ENCODE measurements around the gene NRARP.

DNA sequence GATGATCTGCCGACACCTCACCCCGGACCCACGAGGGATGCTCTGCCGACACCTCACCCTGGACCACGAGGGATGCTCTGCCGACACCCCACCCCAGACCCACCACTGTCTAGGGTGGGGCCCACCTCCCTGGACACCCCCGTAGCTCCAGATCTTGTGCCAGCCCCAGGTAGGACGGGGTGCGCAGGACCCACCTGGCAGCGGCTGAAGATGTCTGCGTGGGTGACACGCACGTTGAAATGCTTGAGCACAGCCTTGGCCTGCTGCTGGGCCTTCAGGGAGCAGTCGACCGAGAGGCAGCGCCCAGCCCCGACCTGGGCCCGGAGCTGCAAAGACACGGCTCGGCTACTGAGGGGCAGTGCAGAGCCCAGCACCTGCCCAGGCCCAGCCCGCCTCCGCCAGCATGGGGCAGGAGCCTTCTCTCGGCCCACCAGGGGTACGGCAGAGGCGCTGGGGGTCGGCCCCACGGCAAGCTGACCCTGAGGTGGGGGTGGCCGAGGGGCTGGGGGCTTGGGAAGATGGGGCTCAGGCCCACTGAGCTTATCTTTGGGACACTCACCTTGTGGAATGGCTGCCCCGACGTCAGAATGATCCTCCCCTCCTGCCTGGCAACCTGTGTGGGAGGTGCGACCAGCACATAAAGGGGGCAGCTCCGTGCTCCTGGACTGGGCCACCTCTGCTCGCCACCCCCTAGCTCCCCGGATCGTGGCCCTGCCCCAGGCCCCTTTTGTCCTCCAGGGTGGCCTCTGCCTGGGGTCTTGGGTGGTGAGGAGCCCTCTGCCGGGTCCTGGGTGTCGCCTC, 21.7 kb upstream of the NRARP start:
- TF ChIP-seq, protein P1, sequence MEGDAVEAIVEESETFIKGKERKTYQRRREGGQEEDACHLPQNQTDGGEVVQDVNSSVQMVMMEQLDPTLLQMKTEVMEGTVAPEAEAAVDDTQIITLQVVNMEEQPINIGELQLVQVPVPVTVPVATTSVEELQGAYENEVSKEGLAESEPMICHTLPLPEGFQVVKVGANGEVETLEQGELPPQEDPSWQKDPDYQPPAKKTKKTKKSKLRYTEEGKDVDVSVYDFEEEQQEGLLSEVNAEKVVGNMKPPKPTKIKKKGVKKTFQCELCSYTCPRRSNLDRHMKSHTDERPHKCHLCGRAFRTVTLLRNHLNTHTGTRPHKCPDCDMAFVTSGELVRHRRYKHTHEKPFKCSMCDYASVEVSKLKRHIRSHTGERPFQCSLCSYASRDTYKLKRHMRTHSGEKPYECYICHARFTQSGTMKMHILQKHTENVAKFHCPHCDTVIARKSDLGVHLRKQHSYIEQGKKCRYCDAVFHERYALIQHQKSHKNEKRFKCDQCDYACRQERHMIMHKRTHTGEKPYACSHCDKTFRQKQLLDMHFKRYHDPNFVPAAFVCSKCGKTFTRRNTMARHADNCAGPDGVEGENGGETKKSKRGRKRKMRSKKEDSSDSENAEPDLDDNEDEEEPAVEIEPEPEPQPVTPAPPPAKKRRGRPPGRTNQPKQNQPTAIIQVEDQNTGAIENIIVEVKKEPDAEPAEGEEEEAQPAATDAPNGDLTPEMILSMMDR (IDR thresholded peaks at IDR 0.05): no peak
- no peak for TF ChIP-seq POLR2AphosphoS5 (IDR thresholded peaks at IDR 0.05; ENCODE audit: low read depth, low read length)
